ENCODE results near the gene IDH3B.

Gene IDH3B

DNA sequence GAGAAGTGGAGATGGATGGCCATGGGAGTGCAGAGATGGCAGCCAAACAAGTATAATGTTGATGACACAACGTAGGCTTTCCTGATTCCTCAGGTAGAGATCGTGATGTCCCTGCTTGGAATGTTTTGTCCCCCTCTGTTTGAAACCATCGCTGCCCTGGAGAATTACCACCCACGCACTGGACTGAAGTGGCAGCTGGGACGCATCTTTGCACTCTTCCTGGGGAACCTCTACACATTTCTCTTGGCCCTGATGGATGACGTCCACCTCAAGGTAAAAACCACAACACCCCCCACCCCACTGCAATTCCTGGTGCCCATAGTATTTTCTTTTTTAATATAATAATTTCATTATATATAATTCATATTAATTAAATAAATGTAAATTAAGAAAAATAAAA lies 53.7 kb downstream of the IDH3B start:
- no peak overlapping the region for H3K4me3 ChIP-seq (ENCODE audit: low read depth, low read length)
- TF ChIP-seq, protein P1, sequence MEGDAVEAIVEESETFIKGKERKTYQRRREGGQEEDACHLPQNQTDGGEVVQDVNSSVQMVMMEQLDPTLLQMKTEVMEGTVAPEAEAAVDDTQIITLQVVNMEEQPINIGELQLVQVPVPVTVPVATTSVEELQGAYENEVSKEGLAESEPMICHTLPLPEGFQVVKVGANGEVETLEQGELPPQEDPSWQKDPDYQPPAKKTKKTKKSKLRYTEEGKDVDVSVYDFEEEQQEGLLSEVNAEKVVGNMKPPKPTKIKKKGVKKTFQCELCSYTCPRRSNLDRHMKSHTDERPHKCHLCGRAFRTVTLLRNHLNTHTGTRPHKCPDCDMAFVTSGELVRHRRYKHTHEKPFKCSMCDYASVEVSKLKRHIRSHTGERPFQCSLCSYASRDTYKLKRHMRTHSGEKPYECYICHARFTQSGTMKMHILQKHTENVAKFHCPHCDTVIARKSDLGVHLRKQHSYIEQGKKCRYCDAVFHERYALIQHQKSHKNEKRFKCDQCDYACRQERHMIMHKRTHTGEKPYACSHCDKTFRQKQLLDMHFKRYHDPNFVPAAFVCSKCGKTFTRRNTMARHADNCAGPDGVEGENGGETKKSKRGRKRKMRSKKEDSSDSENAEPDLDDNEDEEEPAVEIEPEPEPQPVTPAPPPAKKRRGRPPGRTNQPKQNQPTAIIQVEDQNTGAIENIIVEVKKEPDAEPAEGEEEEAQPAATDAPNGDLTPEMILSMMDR (IDR thresholded peaks at IDR 0.05; ENCODE audit: low read depth, low read length, missing control alignments) = no peak
- in situ Hi-C loops (cut with HindIII; ENCODE audit: low sequenced_read_pairs) = no loop called here
- DNase-seq (ENCODE audit: low read depth) = no peak

Measured in astrocyte of the cerebellum (primary cell).